Gastrocnemius medialis (tissue), 4 donors: ENCODE results near the gene TMEM164.

Source experiments
- POLR2A ChIP-seq, 2 donors: fragments of 450-650 bp; IDR thresholded peaks; one replicate each; pipeline ENCODE4 v1.6.1; 2017; ENCODE audit warnings: antibody characterized with exemption in 2 of 2, mild to moderate bottlenecking in 2 of 2, moderate library complexity in 2 of 2
- TF ChIP-seq, protein P1 (sequence below), 5 experiments: fragments of 450-650 bp in 3 of 5; fragments of 200-600 bp in 2 of 5; sonication (generic) in 2 of 5; IDR thresholded peaks in 4 of 5; conservative IDR thresholded peaks in 1 of 5; 1 replicate in 4 of 5; 2 replicates in 1 of 5; pipeline ENCODE4 v1.5.1; 2016 to 2019; ENCODE audit warnings: antibody characterized with exemption in 5 of 5, mild to moderate bottlenecking in 3 of 5, moderate library complexity in 3 of 5

- TF ChIP-seq POLR2A (IDR thresholded peaks at IDR 0.05) = no peak
- TF ChIP-seq, protein P1, sequence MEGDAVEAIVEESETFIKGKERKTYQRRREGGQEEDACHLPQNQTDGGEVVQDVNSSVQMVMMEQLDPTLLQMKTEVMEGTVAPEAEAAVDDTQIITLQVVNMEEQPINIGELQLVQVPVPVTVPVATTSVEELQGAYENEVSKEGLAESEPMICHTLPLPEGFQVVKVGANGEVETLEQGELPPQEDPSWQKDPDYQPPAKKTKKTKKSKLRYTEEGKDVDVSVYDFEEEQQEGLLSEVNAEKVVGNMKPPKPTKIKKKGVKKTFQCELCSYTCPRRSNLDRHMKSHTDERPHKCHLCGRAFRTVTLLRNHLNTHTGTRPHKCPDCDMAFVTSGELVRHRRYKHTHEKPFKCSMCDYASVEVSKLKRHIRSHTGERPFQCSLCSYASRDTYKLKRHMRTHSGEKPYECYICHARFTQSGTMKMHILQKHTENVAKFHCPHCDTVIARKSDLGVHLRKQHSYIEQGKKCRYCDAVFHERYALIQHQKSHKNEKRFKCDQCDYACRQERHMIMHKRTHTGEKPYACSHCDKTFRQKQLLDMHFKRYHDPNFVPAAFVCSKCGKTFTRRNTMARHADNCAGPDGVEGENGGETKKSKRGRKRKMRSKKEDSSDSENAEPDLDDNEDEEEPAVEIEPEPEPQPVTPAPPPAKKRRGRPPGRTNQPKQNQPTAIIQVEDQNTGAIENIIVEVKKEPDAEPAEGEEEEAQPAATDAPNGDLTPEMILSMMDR (IDR thresholded peaks at IDR 0.05 in 4 of 5, conservative IDR thresholded peaks at IDR 0.05 in 1 of 5) = no peak
These were observed 10.0 kb downstream of the TMEM164 start for GRCh38 chrX:110012818-110013485.
